Measurements from ENCODE around the gene CYP4F22.
"Not testable (repeated sequence)": the region's sequence is repeated elsewhere in the genome, so short reads cannot be mapped to it uniquely, and the experiment has no call there.

Gene CYP4F22

DNA sequence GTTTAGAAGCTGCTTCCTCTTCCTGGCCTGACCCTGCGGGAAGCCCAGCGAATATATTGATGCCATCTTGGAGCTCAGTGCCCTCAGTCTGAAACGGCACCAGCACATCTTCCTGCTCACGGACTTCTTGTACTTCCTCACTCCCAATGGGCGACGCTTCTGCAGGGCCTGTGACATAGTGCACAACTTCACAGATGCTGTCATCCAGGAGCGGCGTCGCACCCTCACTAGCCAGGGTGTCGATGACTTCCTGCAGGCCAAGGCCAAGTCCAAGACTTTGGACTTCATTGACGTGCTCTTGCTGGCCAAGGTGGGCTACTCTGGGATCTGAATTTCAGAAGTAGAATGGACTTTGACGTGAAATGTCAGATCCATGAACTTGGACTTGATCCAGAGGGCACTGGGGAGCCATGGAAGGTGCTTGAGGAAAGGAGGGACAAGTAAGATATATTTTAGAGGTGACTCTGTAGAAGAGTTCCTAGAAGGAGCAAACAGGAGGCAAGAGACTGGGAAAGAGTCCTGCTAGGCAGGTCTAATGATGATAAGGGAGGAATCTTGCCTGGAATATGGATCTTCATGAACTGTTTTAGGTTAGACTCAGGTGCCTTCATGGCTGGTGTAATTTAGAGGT lies 68.3 kb downstream of the CYP4F22 start:
- DNase-seq (ENCODE audit: low read depth), result no peak

DNA sequence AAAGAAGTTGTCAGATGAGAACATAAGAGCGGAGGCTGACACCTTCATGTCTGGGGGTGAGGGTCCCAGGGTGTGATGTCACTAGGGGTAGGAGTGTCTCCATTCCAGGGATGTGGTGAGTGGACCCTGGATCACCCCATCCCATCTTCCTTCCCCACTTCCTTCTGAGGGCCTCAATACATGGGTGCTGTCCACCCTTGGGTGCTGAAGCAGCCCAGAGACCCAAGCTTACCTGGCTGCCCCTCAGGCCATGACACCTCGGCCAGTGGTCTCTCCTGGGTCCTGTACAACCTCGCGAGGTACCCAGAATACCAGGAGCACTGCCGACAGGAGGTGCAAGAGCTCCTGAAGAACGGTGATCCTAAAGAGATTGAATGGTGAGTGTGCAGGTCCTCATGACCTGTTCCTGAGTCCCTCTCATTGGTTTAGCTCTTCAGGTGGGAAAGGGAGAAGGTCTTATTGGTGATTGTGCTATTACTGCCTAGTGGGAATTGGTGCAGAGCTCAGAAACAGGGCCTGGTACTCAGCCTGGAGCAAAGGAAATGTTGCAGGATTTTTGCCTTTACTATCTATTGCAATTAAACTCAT lies 69.0 kb downstream of the CYP4F22 start:
- DNase-seq (ENCODE audit: low read depth), result no peak

DNA sequence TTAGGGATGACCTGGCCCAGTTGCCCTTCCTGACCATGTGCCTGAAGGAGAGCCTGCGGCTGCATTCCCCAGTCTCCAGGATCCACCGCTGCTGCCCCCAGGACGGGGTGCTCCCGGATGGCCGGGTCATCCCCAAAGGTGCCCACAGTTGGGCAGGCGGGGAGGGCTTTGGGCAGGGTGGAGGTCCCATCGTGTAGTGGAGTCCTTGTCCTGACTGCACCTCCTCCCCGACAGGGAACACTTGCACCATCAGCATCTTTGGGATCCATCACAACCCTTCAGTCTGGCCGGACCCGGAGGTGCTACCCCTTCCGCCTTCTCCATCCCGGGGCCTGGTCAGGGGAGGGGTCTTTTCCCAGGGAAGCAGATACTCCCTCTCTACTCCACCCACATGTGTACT lies 75.0 kb downstream of the CYP4F22 start:
- DNase-seq (ENCODE audit: low read depth), result no peak

DNA sequence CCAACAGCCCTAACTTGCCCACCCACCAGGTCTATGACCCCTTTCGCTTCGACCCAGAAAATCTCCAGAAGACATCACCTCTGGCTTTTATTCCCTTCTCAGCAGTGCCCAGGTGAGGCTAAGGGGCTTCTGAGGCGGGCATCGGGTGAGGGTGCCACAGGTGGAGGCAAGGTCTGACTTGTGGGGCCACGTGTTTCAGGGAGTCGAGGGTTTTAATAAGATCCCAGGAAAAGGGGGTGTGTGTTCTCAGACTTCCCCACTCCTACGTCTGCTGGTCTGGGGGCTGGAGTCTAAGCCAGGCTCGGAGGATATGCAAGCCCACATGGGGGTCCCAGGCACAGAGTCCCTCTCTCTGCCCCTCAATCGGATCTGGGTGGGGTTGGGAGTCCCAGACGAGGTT lies 75.8 kb downstream of the CYP4F22 start:
- DNase-seq (ENCODE audit: low read depth), result no peak

DNA sequence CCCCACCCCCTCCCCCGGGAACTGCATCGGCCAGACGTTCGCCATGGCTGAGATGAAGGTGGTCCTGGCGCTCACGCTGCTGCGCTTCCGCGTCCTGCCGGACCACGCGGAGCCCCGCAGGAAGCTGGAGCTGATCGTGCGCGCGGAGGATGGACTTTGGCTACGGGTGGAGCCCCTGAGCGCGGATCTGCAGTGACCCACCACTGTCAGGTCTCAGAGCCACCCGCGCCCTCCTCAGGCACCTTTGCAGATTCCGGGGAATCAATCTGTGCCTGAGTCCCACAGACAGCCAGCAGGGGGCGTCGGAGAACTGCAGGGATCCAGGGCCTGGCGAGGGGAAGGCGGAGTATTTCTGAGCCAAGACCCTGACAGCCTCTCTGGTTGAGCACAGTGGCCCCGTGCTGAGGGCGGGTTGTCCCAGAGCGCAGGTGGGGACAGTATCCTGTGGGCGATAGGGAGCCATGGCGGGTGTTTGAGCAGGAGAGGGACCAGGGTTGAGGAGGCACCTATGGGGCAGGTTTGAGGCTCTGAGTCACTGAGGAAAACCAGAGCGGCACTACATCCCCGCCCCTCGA lies 76.3 kb downstream of the CYP4F22 start:
- peak; percentile 77 for DNase-seq (ENCODE audit: low read depth)

DNA sequence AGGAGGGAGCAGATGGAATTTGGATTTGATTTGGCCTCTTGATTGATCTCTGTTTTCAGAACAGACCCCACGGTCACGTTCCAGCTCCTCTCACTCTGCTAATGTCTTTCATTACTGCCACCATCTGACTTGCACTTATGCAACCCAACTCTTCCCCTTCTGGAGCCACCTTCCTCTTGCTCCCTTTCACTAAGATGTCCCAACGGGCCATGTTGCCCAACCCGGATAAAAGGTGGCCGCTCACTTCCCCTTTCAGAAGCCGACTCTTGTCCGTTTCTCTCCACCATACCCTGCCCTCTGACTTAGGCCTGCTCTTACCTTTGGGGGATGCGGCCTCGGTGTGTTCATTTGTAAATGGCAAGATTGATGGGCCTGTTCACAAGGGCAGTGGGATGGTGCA lies 79.3 kb downstream of the CYP4F22 start:
- DNase-seq (ENCODE audit: low read depth), result no peak

DNA sequence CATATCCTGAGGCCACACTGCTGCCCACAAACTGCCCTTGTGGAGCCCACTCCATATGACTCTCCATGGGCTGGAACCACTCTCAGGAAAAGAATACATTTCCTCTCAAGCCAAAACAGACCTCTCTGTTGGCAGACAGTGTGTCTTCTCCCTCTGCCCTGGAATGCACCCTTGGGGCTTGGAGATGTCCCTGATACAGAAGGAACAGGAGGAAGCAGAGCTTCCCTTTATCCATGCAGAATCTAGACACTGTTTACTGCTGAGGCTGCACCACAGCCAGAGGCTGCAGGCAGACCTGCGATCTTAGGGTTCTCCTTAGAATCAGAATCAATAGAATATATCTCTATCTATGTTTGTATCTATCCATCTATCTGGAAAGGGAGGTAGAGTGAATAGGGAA lies 79.9 kb downstream of the CYP4F22 start:
- DNase-seq (ENCODE audit: low read depth), result no peak

DNA sequence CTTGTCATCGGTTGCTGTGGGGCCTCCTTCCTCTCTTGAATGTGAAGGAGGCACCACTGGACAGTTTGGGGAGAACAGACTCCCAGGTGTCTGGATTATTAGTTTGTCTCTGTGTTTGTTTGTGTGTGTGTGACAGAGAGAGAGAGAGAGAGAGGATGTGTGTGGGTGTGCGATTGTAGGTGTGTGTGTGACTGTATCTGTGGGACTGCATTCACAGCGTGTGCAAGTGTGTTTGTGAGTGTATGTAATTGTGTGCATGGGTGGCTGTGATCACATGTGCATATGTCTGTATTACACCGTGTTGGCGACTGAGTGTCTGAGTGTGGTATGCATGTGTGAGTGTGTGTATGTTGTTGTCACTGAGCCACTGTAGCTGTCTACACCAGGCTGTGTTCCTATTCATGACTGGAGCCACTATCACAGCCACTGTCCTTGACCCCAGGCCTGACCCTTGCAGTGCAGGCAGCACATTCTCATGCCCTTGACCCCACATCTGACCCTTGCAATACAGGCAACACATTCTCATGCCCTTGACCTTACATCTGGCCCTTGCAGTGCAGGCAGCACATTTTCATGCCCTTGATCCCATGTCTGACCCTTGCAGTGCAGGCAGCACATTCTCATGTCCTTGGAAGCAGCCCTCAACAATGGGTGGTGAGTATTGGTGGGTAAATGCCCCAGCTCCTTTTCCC lies 81.6 kb downstream of the CYP4F22 start:
- no peak for DNase-seq (ENCODE audit: low read depth)

DNA sequence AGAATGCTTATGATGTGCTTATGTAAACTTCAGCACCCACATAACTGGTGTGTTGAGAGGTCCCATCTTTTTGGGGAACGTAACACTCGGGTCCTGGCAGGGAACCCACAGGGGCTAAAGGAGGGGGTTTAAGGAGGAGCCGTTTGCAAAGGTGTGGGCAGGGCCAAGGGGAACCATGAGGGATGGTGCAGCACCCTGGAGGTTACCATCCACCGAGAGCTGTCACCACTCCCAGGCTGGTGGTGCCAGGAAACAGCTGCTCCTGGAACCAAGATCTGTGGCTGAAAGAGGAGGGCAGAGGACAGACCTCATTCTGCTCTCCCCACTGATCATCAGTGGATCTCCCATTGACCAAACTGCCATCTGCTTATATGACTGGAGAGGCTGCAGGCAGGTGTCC lies 83.5 kb downstream of the CYP4F22 start:
- DNase-seq (ENCODE audit: low read depth), result no peak

DNA sequence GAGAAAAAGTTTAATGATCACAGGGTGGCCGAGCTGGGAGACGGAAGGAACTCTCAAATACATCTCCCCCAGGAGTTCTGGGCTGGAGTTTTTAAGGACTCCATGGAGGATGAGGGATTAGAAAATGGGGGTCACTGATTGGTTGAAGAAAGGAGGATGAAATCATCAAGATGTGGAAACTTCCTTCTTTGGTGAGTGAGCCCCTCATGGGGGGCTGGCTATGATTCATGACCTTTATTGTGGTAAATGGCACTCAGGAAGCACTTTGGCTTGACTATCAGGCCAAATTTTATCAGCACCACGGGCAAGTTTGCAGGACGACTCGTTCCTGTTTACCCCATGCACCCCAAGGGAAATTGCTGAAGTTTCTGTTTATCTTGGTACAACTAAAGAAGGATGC lies 84.2 kb downstream of the CYP4F22 start:
- DNase-seq (ENCODE audit: low read depth), result not testable (repeated sequence)

DNA sequence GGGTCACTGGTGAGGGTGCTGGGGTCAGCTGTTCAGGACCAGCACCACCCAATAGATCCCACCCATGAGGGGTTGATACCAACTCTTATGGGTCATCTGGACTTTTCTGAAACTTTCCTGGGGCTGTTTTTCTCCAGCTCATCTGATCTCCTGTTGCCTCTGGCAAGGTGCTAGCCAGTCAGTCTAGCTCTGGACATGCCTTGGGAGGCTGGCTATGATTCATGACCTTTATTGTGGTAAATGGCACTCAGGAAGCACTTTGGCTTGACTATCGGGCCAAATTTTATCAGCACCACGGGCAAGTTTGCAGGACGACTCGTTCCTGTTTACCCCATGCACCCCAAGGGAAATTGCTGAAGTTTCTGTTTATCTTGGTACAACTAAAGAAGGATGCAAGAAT lies 85.4 kb downstream of the CYP4F22 start:
- DNase-seq (ENCODE audit: low read depth), result not testable (repeated sequence)

DNA sequence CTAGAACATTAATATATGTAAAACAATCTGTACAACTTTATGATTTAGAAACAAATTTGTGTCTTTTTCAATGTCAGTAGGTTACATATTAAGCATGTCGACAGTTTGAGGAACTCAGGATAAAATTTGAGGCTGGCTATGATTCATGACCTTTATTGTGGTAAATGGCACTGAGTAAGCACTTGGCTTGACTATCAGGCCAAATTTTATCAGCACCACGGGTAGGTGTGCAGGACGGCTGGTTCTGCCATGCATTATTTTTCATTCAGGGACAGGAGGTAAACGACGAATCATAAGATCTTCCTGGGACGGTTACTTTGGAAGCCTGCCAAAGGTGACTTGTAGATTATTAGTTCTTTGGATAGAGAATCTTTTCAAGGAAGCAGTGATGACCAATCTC lies 86.7 kb downstream of the CYP4F22 start:
- no peak for DNase-seq (ENCODE audit: low read depth)

Measured in stimulated activated CD8-positive, alpha-beta memory T cell treated with anti-CD3 and anti-CD28 coated beads, Interleukin-12 subunit alpha, Interleukin-12 subunit beta, amount 100 ng/mL, for 1 hour (primary cell).